Measurements from ENCODE around the gene GJD4. TPM values are rescaled to one million over a fixed set of nuclear protein-coding genes. Genes with fewer than 3 reads are reported as not detected.

The GJD4 gene
- total and polyA plus RNA-seq, 2 of the 4 experiments (the other 2 are of a cell fraction) = not detected

DNA sequence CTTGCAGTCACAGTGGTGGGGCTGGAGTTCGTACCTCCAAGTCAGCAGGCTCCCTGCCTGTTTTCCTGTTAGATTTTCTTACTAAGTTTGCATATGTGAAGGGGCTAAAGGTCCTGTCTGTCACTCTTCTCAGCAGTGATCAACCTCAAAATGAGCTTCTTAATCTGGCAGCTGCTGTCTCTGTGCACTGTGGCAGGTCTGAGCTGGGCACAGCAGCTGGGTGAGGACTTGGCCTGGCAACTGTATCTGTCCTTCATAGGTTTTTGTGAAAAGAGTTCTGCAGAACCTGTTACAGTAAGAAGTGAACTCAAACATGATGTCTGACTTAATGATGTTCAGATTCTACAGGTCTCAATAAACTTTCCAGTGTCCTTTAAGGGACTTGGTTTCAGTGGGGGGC is 31.3 kb upstream of the GJD4 start:
- Histone ChIP-seq H2BK15ac (ENCODE audit: low read depth, low read length) (0 out of 3 replicates have a peak overlapping the region, but pooled peaks have one; percentile 32), H4K20me1 (ENCODE audit: insufficient read depth, low read length) (peaks cover 10% of the 10 kb centered on the region; the same call in 1 of the 2 replicates), H3K27me3 (ENCODE audit: control insufficient read depth, insufficient read depth, low read length) (no peaks in the 10 kb centered on the region), H3K4me1 (ENCODE audit: control insufficient read depth, insufficient read depth, low read length) (peaks cover 11% of the 10 kb centered on the region), H3K4ac (ENCODE audit: low read depth, low read length) (peak overlapping the region; percentile 24), H3K4me2 (ENCODE audit: low read depth, low read length) (no peak overlapping the region), H4K8ac (ENCODE audit: low read depth in 2 of 2, low read length in 2 of 2) (peak overlapping the region; percentile 27 to 32; a peak in 2 of 4 replicates), H3K9ac (ENCODE audit: low read depth, low read length) (no peak overlapping the region), H3K18ac (ENCODE audit: low read depth, low read length) (peak overlapping the region; percentile 3; the same call in 1 of the 2 replicates), H2BK120ac (ENCODE audit: low read depth, low read length) (peak overlapping the region; percentile 35; the same call in 1 of the 2 replicates), H3K56ac (ENCODE audit: extremely low read depth, insufficient read depth, low read length) (no peak overlapping the region), H2AK9ac (replicated peaks; ENCODE audit: low read depth, low read length, poor library complexity) (no peak overlapping the region), H4K5ac (ENCODE audit: low read depth, low read length) (peak overlapping the region; percentile 56; the same call in 1 of the 2 replicates), H2BK5ac (ENCODE audit: low read depth, low read length, poor library complexity, severe bottlenecking) (peak overlapping the region; percentile 34), H3K27ac (ENCODE audit: insufficient read depth, low read length) (no peak overlapping the region), H3K23ac (ENCODE audit: low read depth, low read length) (no peak overlapping the region), H3K9me1 (ENCODE audit: insufficient read depth, low read length) (peaks cover 15% of the 10 kb centered on the region), H3K14ac (replicated peaks; ENCODE audit: low read depth, low read length) (peak overlapping the region; percentile 64), H3K9me3 (ENCODE audit: control insufficient read depth, insufficient read depth, low read length) (no peaks in the 10 kb centered on the region), H2AK5ac (ENCODE audit: low read depth, low read length) (peak overlapping the region; percentile 71), H2AFZ (replicated peaks; ENCODE audit: low read length, poor library complexity) (no peak overlapping the region), H3K4me3 (ENCODE audit: insufficient read depth, low read depth, low read length) (no peak overlapping the region), H3K36me3 (ENCODE audit: control insufficient read depth, insufficient read depth, low read length) (peaks cover 12% of the 10 kb centered on the region), H3K79me1 (ENCODE audit: low read depth in 1 of 2, low read length in 2 of 2) (no peaks in the 10 kb centered on the region), H2BK20ac (ENCODE audit: low read depth, low read length) (peak overlapping the region; percentile 33; the same call in 1 of the 2 replicates), H4K91ac (ENCODE audit: insufficient read depth, low read depth, low read length) (peak overlapping the region; percentile 15; the same call in 1 of the 2 replicates)
- TF ChIP-seq, protein P1, sequence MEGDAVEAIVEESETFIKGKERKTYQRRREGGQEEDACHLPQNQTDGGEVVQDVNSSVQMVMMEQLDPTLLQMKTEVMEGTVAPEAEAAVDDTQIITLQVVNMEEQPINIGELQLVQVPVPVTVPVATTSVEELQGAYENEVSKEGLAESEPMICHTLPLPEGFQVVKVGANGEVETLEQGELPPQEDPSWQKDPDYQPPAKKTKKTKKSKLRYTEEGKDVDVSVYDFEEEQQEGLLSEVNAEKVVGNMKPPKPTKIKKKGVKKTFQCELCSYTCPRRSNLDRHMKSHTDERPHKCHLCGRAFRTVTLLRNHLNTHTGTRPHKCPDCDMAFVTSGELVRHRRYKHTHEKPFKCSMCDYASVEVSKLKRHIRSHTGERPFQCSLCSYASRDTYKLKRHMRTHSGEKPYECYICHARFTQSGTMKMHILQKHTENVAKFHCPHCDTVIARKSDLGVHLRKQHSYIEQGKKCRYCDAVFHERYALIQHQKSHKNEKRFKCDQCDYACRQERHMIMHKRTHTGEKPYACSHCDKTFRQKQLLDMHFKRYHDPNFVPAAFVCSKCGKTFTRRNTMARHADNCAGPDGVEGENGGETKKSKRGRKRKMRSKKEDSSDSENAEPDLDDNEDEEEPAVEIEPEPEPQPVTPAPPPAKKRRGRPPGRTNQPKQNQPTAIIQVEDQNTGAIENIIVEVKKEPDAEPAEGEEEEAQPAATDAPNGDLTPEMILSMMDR (conservative IDR thresholded peaks at IDR 0.05; ENCODE audit: low read depth, low read length) = no peak
- no peak for TF ChIP-seq NFE2L2 (IDR thresholded peaks at IDR 0.05; ENCODE audit: low read depth, low read length)
- no peak for TF ChIP-seq FOS (IDR thresholded peaks at IDR 0.05; ENCODE audit: low read depth, low read length)
- TF ChIP-seq MAZ (IDR thresholded peaks at IDR 0.05; ENCODE audit: borderline replicate concordance, low read depth, low read length) = no peak
- TF ChIP-seq RCOR1 (IDR thresholded peaks at IDR 0.05; ENCODE audit: insufficient replicate concordance, low read length) = no peak
- TF ChIP-seq, protein P2, sequence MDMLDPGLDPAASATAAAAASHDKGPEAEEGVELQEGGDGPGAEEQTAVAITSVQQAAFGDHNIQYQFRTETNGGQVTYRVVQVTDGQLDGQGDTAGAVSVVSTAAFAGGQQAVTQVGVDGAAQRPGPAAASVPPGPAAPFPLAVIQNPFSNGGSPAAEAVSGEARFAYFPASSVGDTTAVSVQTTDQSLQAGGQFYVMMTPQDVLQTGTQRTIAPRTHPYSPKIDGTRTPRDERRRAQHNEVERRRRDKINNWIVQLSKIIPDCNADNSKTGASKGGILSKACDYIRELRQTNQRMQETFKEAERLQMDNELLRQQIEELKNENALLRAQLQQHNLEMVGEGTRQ (IDR thresholded peaks at IDR 0.05; ENCODE audit: low read depth, low read length) = no peak
- TF ChIP-seq SMC3 (IDR thresholded peaks at IDR 0.05; ENCODE audit: low read depth, low read length) = no peak
- TF ChIP-seq CHD1 (IDR thresholded peaks at IDR 0.05; ENCODE audit: low read depth, low read length) = no peak
- no peak for TF ChIP-seq MXI1 (IDR thresholded peaks at IDR 0.05; ENCODE audit: borderline replicate concordance, low read depth, low read length)
- no peak for TF ChIP-seq BHLHE40 (IDR thresholded peaks at IDR 0.05; ENCODE audit: low read depth, low read length)
- no peak for TF ChIP-seq CEBPB (IDR thresholded peaks at IDR 0.05; ENCODE audit: low read depth, low read length)
- no peak for TF ChIP-seq POLR2A (IDR thresholded peaks at IDR 0.05; ENCODE audit: low read depth, low read length)
- ChIA-PET CTCF (interaction anchor here (0.5 to 2.3 kb wide), 2 partner anchors 11 to 554 kb away, joined by 7 to 9 read pairs; no protein-coding TSS in a partner anchor), POLR2A (ENCODE audit: unreplicated experiment) (no interaction called here)
- intact Hi-C loops (cut with micrococcal nuclease) = no loop called here
- DNase-seq (no peak), ATAC-seq (ENCODE audit: low read depth) (no peak)
- dilution Hi-C loops (cut with HindIII; ENCODE audit: low sequenced_read_pairs, unreplicated experiment) = no loop called here
- no TSS peak for BruUV-seq (replicated peaks)
- in situ Hi-C loops (cut with MboI; ENCODE audit: low sequenced_read_pairs) = loop anchor here (25.0 kb wide), 1 partner anchor 461 kb away; no protein-coding TSS in a partner anchor
- 100% methylated on average over 1 of the region's 1 CpG; no CpG with 5 or more reads in 1 of the 2 experiments for WGBS, 2 experiments (ENCODE audit: extremely low coverage in 2 of 2, insufficient read length in 1 of 2)
